Sigmoid colon (tissue), 7 donors: Measurements from ENCODE around the gene SYT9. TPM values are rescaled to one million over a fixed set of nuclear protein-coding genes. Genes with fewer than 3 reads are reported as not detected.
A peak's percentile ranks its signal among the peaks of the same experiment; 100 is the strongest.

Experiments
- DNase-seq: peaks from one replicate; pipeline ENCODE4 v3.0.0-alpha.2; 2019
- H3K27ac ChIP-seq, 4 donors: fragments of 200-600 bp; sonication (generic); one replicate each; pipeline ENCODE4 v1.5.1; 2016 to 2019; ENCODE audit warnings: mild to moderate bottlenecking in 1 of 4
- H3K27me3 ChIP-seq, 3 donors: fragments of 200-600 bp; sonication (generic); one replicate each; pipeline ENCODE4 v1.5.1; 2019; ENCODE audit warnings: mild to moderate bottlenecking in 1 of 3
- H3K36me3 ChIP-seq, 4 donors: fragments of 200-600 bp; sonication (generic); one replicate each; pipeline ENCODE4 v1.5.1; 2016 to 2019
- H3K4me1 ChIP-seq, 4 donors: fragments of 200-600 bp; sonication (generic); one replicate each; pipeline ENCODE4 v1.5.1; 2017 to 2019
- H3K4me3 ChIP-seq, 4 donors: fragments of 200-600 bp; sonication (generic); one replicate each; pipeline ENCODE4 v1.5.1; 2017 to 2019; ENCODE audit warnings: mild to moderate bottlenecking in 2 of 4, moderate library complexity in 1 of 4
- H3K9me3 ChIP-seq, 4 donors: fragments of 200-600 bp in 3 of 4; sonication (generic) in 3 of 4; one replicate each; pipeline versions ENCODE4 v1.5.1 to v1.6.1; 2013 to 2019
- EP300 ChIP-seq, 4 donors: sonication (generic); formaldehyde crosslinking; IDR thresholded peaks; one replicate each; pipeline ENCODE4 v1.6.1; 2017; ENCODE audit warnings: antibody characterized with exemption in 4 of 4
- POLR2A ChIP-seq, 2 donors: fragments of 450-650 bp; IDR thresholded peaks; one replicate each; pipeline ENCODE4 v1.6.1; 2016; ENCODE audit warnings: antibody characterized with exemption in 2 of 2, mild to moderate bottlenecking in 2 of 2, moderate library complexity in 2 of 2
- POLR2AphosphoS5 ChIP-seq, 4 donors: sonication (generic); formaldehyde crosslinking; IDR thresholded peaks; one replicate each; pipeline ENCODE4 v1.6.1; 2017; ENCODE audit warnings: antibody characterized with exemption in 4 of 4
- whole genome bisulfite sequencing, 2 donors: extraction: QIAGEN DNeasy Blood & Tissue Kit; methylation state at CpG; one replicate each; pipeline ENCODE4 v1.1.7; 2013; 5-methylcytosine and 5-hydroxymethylcytosine counted together
- intact Hi-C: fragments of 100-400 bp; cut with DNase I; formaldehyde crosslinking; loops from one replicate; pipeline ENCODE4 v1.15.1; 2023
- polyA plus RNA-seq, 3 donors: library from polyadenylated mRNA; stranded (reverse); fragments of 200-250 nt; gene quantifications; one replicate each; pipeline ENCODE4 v1.2.3, GENCODE V29; 2013
- total RNA-seq, 4 donors: library from RNA; depleted of rRNA; stranded (reverse); fragments of >200 nt; gene quantifications; one replicate each; pipeline ENCODE4 v1.1.0, GENCODE V29; 2016
- TF ChIP-seq, protein P1 (sequence below), 4 experiments: fragments of 450-650 bp in 3 of 4; fragments of 200-600 bp in 1 of 4; IDR thresholded peaks; one replicate each; pipeline ENCODE4 v1.5.1; 2016 to 2019; ENCODE audit warnings: antibody characterized with exemption in 4 of 4, mild to moderate bottlenecking in 3 of 4, moderate library complexity in 2 of 4
- donor health status: healthy with polysubstance abuse.
- donor health status: Bipolar disorder and iron deficiency.
- donor health status: healthy.

The SYT9 gene
- total and polyA plus RNA-seq, 7 donors: 0.16 to 1.1 (median 0.28) TPM; not detected in 2

GRCh38 chr11:7490535-7490934, 238.8 kb downstream of the SYT9 start:
- Histone ChIP-seq H3K36me3 (no peaks in the 10 kb centered on the region), H3K9me3 (no peaks in the 10 kb centered on the region), H3K4me3 (no peak overlapping the region), H3K27ac (peak overlapping the region in 1 of 4 donors; percentile 17), H3K4me1 (no peaks in the 10 kb centered on the region), H3K27me3 (no peaks in the 10 kb centered on the region)
- TF ChIP-seq POLR2AphosphoS5 (IDR thresholded peaks at IDR 0.05) (no peak), EP300 (IDR thresholded peaks at IDR 0.05) (no peak), POLR2A (IDR thresholded peaks at IDR 0.05) (no peak)
- TF ChIP-seq, protein P1, sequence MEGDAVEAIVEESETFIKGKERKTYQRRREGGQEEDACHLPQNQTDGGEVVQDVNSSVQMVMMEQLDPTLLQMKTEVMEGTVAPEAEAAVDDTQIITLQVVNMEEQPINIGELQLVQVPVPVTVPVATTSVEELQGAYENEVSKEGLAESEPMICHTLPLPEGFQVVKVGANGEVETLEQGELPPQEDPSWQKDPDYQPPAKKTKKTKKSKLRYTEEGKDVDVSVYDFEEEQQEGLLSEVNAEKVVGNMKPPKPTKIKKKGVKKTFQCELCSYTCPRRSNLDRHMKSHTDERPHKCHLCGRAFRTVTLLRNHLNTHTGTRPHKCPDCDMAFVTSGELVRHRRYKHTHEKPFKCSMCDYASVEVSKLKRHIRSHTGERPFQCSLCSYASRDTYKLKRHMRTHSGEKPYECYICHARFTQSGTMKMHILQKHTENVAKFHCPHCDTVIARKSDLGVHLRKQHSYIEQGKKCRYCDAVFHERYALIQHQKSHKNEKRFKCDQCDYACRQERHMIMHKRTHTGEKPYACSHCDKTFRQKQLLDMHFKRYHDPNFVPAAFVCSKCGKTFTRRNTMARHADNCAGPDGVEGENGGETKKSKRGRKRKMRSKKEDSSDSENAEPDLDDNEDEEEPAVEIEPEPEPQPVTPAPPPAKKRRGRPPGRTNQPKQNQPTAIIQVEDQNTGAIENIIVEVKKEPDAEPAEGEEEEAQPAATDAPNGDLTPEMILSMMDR (IDR thresholded peaks at IDR 0.05): no peak
- 82 to 87% methylated on average over 1 of the region's 1 CpG for WGBS, 2 donors
- intact Hi-C loops: no loop called here
- DNase-seq: no peak

GRCh38 chr11:7492253-7492652, 240.5 kb downstream of the SYT9 start:
- TF ChIP-seq, protein P1 (IDR thresholded peaks at IDR 0.05): no peak
- TF ChIP-seq POLR2AphosphoS5 (IDR thresholded peaks at IDR 0.05) (no peak), POLR2A (IDR thresholded peaks at IDR 0.05) (no peak), EP300 (IDR thresholded peaks at IDR 0.05) (no peak)
- intact Hi-C loops: no loop called here
- 92 to 97% methylated on average over 1 of the region's 1 CpG for WGBS, 2 donors
- Histone ChIP-seq H3K36me3 (no peaks in the 10 kb centered on the region), H3K27ac (no peak overlapping the region), H3K4me3 (no peak overlapping the region), H3K27me3 (no peaks in the 10 kb centered on the region), H3K4me1 (no peaks in the 10 kb centered on the region), H3K9me3 (no peaks in the 10 kb centered on the region)
- DNase-seq: no peak

GRCh38 chr11:7493670-7494069, 242.0 kb downstream of the SYT9 start:
- DNase-seq: no peak
- Histone ChIP-seq H3K36me3 (no peaks in the 10 kb centered on the region), H3K4me3 (no peak overlapping the region), H3K27me3 (no peaks in the 10 kb centered on the region), H3K9me3 (no peaks in the 10 kb centered on the region), H3K27ac (no peak overlapping the region), H3K4me1 (no peaks in the 10 kb centered on the region)
- TF ChIP-seq POLR2A (IDR thresholded peaks at IDR 0.05) (no peak), POLR2AphosphoS5 (IDR thresholded peaks at IDR 0.05) (no peak), EP300 (IDR thresholded peaks at IDR 0.05) (no peak)
- TF ChIP-seq, protein P1 (IDR thresholded peaks at IDR 0.05): no peak
- intact Hi-C loops: no loop called here
- WGBS, 2 donors: 93 to 97% methylated on average over 2 of the region's 2 CpGs

- no peaks in the 10 kb centered on the region for H3K36me3 ChIP-seq
- no peak overlapping the region for H3K27ac ChIP-seq
- TF ChIP-seq POLR2A (IDR thresholded peaks at IDR 0.05) (no peak), POLR2AphosphoS5 (IDR thresholded peaks at IDR 0.05) (no peak), EP300 (IDR thresholded peaks at IDR 0.05) (no peak)
- TF ChIP-seq, protein P1 (IDR thresholded peaks at IDR 0.05): no peak
- no peak for DNase-seq
- 60 to 89% methylated on average over 5 of the region's 5 CpGs for WGBS, 2 donors
- no peak overlapping the region for H3K4me3 ChIP-seq
- H3K9me3 ChIP-seq: no peaks in the 10 kb centered on the region
- H3K27me3 ChIP-seq: no peaks in the 10 kb centered on the region
- H3K4me1 ChIP-seq: no peaks in the 10 kb centered on the region
- intact Hi-C loops: no loop called here
Observed at GRCh38 chr11:7494086-7494745, 242.5 kb downstream of the SYT9 start.
